Measurements from ENCODE around the gene SLC27A5.
"Not testable (repeated sequence)": the region's sequence is repeated elsewhere in the genome, so short reads cannot be mapped to it uniquely, and the experiment has no call there.

Gene SLC27A5

GRCh38 chr19:58543826-58544590 is 32.2 kb upstream of the SLC27A5 start, which contains the start of gene TRIM28 (continued):
- TF ChIP-seq HIC1 (tag by site-specific recombination; IDR thresholded peaks at IDR 0.05) (peak; percentile 94), MZF1 (tag by site-specific recombination; IDR thresholded peaks at IDR 0.05; ENCODE audit: borderline replicate concordance) (peak; percentile 99)

- not testable (repeated sequence) for H3K27ac ChIP-seq (ENCODE audit: extremely low read depth, low read depth, low read length); H3K9me3 ChIP-seq (ENCODE audit: control insufficient read depth, insufficient read depth, low read depth, low read length); H3K4me3 ChIP-seq (ENCODE audit: low read depth, low read length)
- POLR2A ChIA-PET, result interaction anchor here (0.7 to 4.4 kb wide), 16 partner anchors 8 to 360 kb away, joined by 3 to 128 read pairs (median 14); partner anchors contain the start of genes CHMP2A, MZF1, SLC27A5 and UBE2M
- peaks cover 13% of the 10 kb centered on the region for H3K4me1 ChIP-seq (ENCODE audit: control insufficient read depth, insufficient read depth, low read length)
- CTCF ChIA-PET, result interaction anchor here (0.8 to 1.9 kb wide), 2 partner anchors 22 to 361 kb away, joined by 3 to 19 read pairs; partner anchors contain the start of gene ZBTB45
- H3K36me3 ChIP-seq (ENCODE audit: control insufficient read depth in 2 of 2, insufficient read depth in 1 of 2, low read length in 2 of 2), result peaks cover 17 to 29% of the 10 kb centered on the region in 2 experiments; a peak in 2 of 3 replicates
Measured at GRCh38 chr19:58542641-58543372, 31.0 kb upstream of the SLC27A5 start.

GRCh38 chr19:58539169-58539559 is 27.4 kb upstream of the SLC27A5 start:
- POLR2A ChIA-PET, result interaction anchor here (1.1 kb wide), 1 partner anchor 20 kb away, joined by 3 read pairs; the partner anchor contains the start of gene ZBTB45
- H3K4me1 ChIP-seq (ENCODE audit: control insufficient read depth, insufficient read depth, low read length); H3K36me3 ChIP-seq (ENCODE audit: control insufficient read depth in 2 of 2, insufficient read depth in 1 of 2, low read length in 2 of 2); H3K27ac ChIP-seq (ENCODE audit: extremely low read depth, low read depth, low read length); H3K4me3 ChIP-seq (ENCODE audit: low read depth, low read length); CTCF ChIA-PET; H3K9me3 ChIP-seq (ENCODE audit: control insufficient read depth, insufficient read depth, low read depth, low read length): not testable (repeated sequence)

- H3K4me3 ChIP-seq (ENCODE audit: low read depth, low read length), result no peak overlapping the region
- ChIA-PET CTCF (no interaction called here), POLR2A (interaction anchor here (1.1 kb wide), 1 partner anchor 19 kb away, joined by 3 read pairs; the partner anchor contains the start of gene ZBTB45)
- no peaks in the 10 kb centered on the region for H3K9me3 ChIP-seq (ENCODE audit: control insufficient read depth, insufficient read depth, low read depth, low read length)
- no peaks in the 10 kb centered on the region for H3K36me3 ChIP-seq (ENCODE audit: control insufficient read depth in 2 of 2, insufficient read depth in 1 of 2, low read length in 2 of 2)
- TF ChIP-seq ZNF704 (tag by site-specific recombination; IDR thresholded peaks at IDR 0.05) (no peak), ZNF146 (tag by site-specific recombination; IDR thresholded peaks at IDR 0.05) (no peak), ZNF843 (tag by site-specific recombination; IDR thresholded peaks at IDR 0.05) (no peak)
- no peaks in the 10 kb centered on the region for H3K4me1 ChIP-seq (ENCODE audit: control insufficient read depth, insufficient read depth, low read length)
- no peak overlapping the region for H3K27ac ChIP-seq (ENCODE audit: extremely low read depth, low read depth, low read length)
Measured at GRCh38 chr19:58538257-58539168, 26.7 kb upstream of the SLC27A5 start.

GRCh38 chr19:58536852-58537798 is 25.3 kb upstream of the SLC27A5 start:
- Histone ChIP-seq H3K27ac (ENCODE audit: extremely low read depth, low read depth, low read length) (no peak overlapping the region), H3K36me3 (ENCODE audit: control insufficient read depth in 2 of 2, insufficient read depth in 1 of 2, low read length in 2 of 2) (no peaks in the 10 kb centered on the region), H3K9me3 (ENCODE audit: control insufficient read depth, insufficient read depth, low read depth, low read length) (no peaks in the 10 kb centered on the region), H3K4me1 (ENCODE audit: control insufficient read depth, insufficient read depth, low read length) (no peaks in the 10 kb centered on the region), H3K4me3 (ENCODE audit: low read depth, low read length) (no peak overlapping the region)
- CTCF ChIA-PET, result no interaction called here
- POLR2A ChIA-PET, result no interaction called here
- TF ChIP-seq ZNF768 (tag by site-specific recombination; IDR thresholded peaks at IDR 0.05), result no peak
- TF ChIP-seq ELK4 (IDR thresholded peaks at IDR 0.05; ENCODE audit: borderline replicate concordance, low read depth, low read length), result no peak
- no peak for TF ChIP-seq ZNF624 (tag by site-specific recombination; IDR thresholded peaks at IDR 0.05)
- no peak for TF ChIP-seq EGR2 (tag by site-specific recombination; IDR thresholded peaks at IDR 0.05; ENCODE audit: low read depth)
- no peak for TF ChIP-seq ATF2 (tag by site-specific recombination; IDR thresholded peaks at IDR 0.05; ENCODE audit: low read depth)
- TF ChIP-seq ZSCAN18 (tag by site-specific recombination; IDR thresholded peaks at IDR 0.05), result no peak
